GM12878 (cell line): ENCODE data around the gene UACA.

Experiments used
- CEBPB ChIP-seq, 2 experiments: fragments of 150-350 bp in 1 of 2; IDR thresholded peaks; 2 replicates each; pipeline ENCODE4 v1.6.1; 2012 to 2014; ENCODE audit warnings: low read depth in 2 of 2, low read length in 2 of 2, borderline replicate concordance in 1 of 2, inconsistent platforms in 1 of 2
- JUND ChIP-seq: IDR thresholded peaks from 2 replicates; pipeline ENCODE4 v1.6.1; 2012; ENCODE audit warnings: low read depth, mild to moderate bottlenecking, low read length, improper control_type of control experiment, moderate library complexity
- SRF ChIP-seq, 2 experiments: IDR thresholded peaks; 2 replicates each; pipeline ENCODE4 v1.6.1; 2011; ENCODE audit warnings: low read depth in 2 of 2, low read length in 2 of 2, mild to moderate bottlenecking in 1 of 2, moderate library complexity in 1 of 2

DNA sequence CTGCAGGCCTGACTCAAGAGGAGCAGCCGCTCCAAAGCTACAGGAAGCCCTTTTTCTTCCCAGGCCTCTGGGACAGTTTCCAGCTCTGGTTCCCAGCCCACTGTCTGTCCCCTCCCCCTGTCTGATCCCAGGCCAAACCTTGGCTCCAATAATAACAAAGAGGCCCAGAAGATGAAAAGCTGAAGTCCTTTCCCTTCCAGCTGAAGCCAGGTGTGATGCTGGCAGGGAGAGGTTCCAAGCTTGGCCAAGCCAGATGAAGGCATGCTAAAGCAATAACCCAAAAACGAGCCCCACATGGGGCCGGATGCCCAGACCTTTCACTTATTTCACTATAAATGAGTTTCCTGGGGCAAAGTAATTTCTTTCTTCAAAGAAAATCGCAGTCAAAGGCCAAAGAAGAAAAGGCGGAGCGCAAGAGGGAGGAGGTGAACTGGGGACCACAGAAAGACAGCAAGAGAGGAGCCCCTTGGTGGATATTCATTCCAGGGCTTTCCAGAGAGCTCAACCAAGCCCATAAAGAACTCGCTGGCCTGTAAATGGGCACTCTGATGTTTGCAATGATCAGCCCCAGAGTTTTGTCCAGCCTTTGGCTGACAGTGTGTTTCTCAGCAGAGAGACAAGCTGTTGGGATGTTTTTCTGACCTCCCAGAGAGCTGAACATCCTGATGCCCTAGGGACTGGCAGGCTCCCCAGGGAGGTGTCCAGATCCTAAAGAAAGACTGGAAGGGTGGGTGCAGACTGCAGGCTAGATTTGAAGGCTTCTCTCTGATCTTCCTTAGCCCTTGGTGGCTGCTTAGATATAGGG is 157.6 kb downstream of the UACA start:
- TF ChIP-seq SRF (IDR thresholded peaks at IDR 0.05; ENCODE audit: low read depth in 2 of 2, low read length in 2 of 2) (no peak), CEBPB (IDR thresholded peaks at IDR 0.05; ENCODE audit: borderline replicate concordance in 1 of 2, low read depth in 2 of 2, low read length in 2 of 2) (no peak), JUND (no peak)
